OCI-LY7 (cell line): ENCODE results near the gene TXNL4A. TPM values are rescaled to one million over a fixed set of nuclear protein-coding genes. Genes with fewer than 3 reads are reported as not detected.

Source experiments
- BruUV-seq: library from RNA; stranded (reverse); fragments of 400-500 nt; replicated peaks from 2 replicates; lab custom pipeline; 2021; lab: Mats Ljungman, UMichigan
- CTCF ChIA-PET: fragments of 300-600 bp; sonication (Branson Sonifier 250); formaldehyde crosslinking; loops from one replicate; lab custom pipeline; 2022; ENCODE audit warnings: antibody characterized with exemption; ENCODE audit not compliant: unreplicated experiment; lab: Charles Lee
- POLR2A ChIA-PET: fragments of 300-600 bp; sonication (Branson Sonifier 250); formaldehyde crosslinking; loops from one replicate; lab custom pipeline; 2022; ENCODE audit warnings: antibody characterized with exemption; lab: Charles Lee
- DNase-seq: peaks from one replicate; pipeline ENCODE4 v3.0.0-alpha.2; 2015; ENCODE audit warnings: low spot score
- H2AFZ ChIP-seq: fragments of 200-600 bp; sonication (generic), shearing (Covaris generic); 2 replicates; pipeline ENCODE4 v1.6.1; 2014; ENCODE audit warnings: mild to moderate bottlenecking, antibody characterized with exemption, low read length, moderate library complexity
- H3K27ac ChIP-seq: fragments of 200-600 bp; sonication (generic); 2 replicates; pipeline ENCODE4 v1.5.1; 2014; ENCODE audit warnings: mixed run types, low read depth, mild to moderate bottlenecking, moderate library complexity, low read length, inconsistent platforms; ENCODE audit not compliant: poor library complexity, severe bottlenecking
- H3K36me3 ChIP-seq: fragments of 200-600 bp; sonication (generic); 2 replicates; pipeline ENCODE4 v1.6.1; 2014; ENCODE audit warnings: mild to moderate bottlenecking, antibody characterized with exemption, low read length, moderate library complexity, mixed read lengths; ENCODE audit not compliant: insufficient read depth
- H3K4me1 ChIP-seq: fragments of 200-600 bp; sonication (generic); 2 replicates; pipeline ENCODE4 v1.5.1; 2014; ENCODE audit warnings: mild to moderate bottlenecking, low read length; ENCODE audit not compliant: insufficient read depth, poor library complexity, severe bottlenecking
- H3K4me2 ChIP-seq: fragments of 200-600 bp; sonication (generic); 2 replicates; pipeline ENCODE4 v1.6.1; 2014; ENCODE audit warnings: mild to moderate bottlenecking, low read length
- H3K4me3 ChIP-seq: fragments of 200-600 bp; sonication (generic); 2 replicates; pipeline ENCODE4 v1.5.1; 2014; ENCODE audit warnings: mild to moderate bottlenecking, low read depth, low read length; ENCODE audit not compliant: poor library complexity, severe bottlenecking
- H3K79me2 ChIP-seq: fragments of 200-600 bp; sonication (generic); 2 replicates; pipeline ENCODE4 v1.6.1; 2016; ENCODE audit warnings: low read depth, mild to moderate bottlenecking, low read length, moderate library complexity, mixed read lengths; ENCODE audit not compliant: insufficient read depth
- H3K9me2 ChIP-seq: fragments of 200-600 bp; sonication (generic); 2 replicates; pipeline ENCODE4 v1.6.1; 2016; ENCODE audit warnings: mild to moderate bottlenecking, low read length, mixed read lengths; ENCODE audit not compliant: insufficient read depth
- H3K9me3 ChIP-seq: fragments of 200-600 bp; sonication (generic); 2 replicates; pipeline ENCODE4 v1.6.1; 2014; ENCODE audit warnings: mild to moderate bottlenecking, mixed run types, low read length, mixed read lengths
- H4K20me1 ChIP-seq: fragments of 200-600 bp; sonication (generic); 2 replicates; pipeline ENCODE4 v1.6.1; 2014; ENCODE audit warnings: mild to moderate bottlenecking, antibody characterized with exemption, low read length, moderate library complexity, mixed read lengths; ENCODE audit not compliant: insufficient read depth
- CTCF ChIP-seq: fragments of 200-600 bp; sonication (generic); conservative IDR thresholded peaks from 2 replicates; pipeline ENCODE4 v1.5.1; 2014; ENCODE audit warnings: mild to moderate bottlenecking, antibody characterized with exemption, low read length, moderate library complexity, mixed read lengths
- EZH2phosphoT487 ChIP-seq: fragments of 200-600 bp; sonication (generic); IDR thresholded peaks from 2 replicates; pipeline ENCODE4 v1.6.1; 2018; ENCODE audit warnings: low read depth, borderline replicate concordance, mild to moderate bottlenecking, mixed run types, antibody characterized with exemption, low read length, moderate library complexity, mixed read lengths
- intact Hi-C: fragments of 100-400 bp; cut with micrococcal nuclease; formaldehyde crosslinking; loops from one replicate; pipeline ENCODE4 v1.10.0; 2022; ENCODE audit not compliant: unreplicated experiment
- total RNA-seq, 2 experiments: library from RNA; depleted of rRNA in 1 of 2; stranded (reverse); fragments of >200 nt in 1 of 2; shearing (Covaris generic) in 1 of 2; gene quantifications; 2 replicates each; pipeline ENCODE4 v1.2.3, GENCODE V29; 2014 to 2022

Gene TXNL4A
- total RNA-seq, 2 experiments from 2014 or later: 44.7 to 91.4 TPM

GRCh38 chr18:79921984-79922965 is 66.1 kb downstream of the TXNL4A start:
- Histone ChIP-seq H3K4me3 (no peak overlapping the region), H2AFZ (no peak overlapping the region), H3K36me3 (peaks cover 12% of the 10 kb centered on the region; the same call in 1 of the 2 replicates), H4K20me1 (no peaks in the 10 kb centered on the region), H3K9me3 (no peaks in the 10 kb centered on the region), H3K79me2 (no peaks in the 10 kb centered on the region), H3K4me2 (no peak overlapping the region), H3K4me1 (no peaks in the 10 kb centered on the region), H3K27ac (no peak overlapping the region), H3K9me2 (no peaks in the 10 kb centered on the region)
- CTCF ChIA-PET: no interaction called here
- intact Hi-C loops: no loop called here
- BruUV-seq: no TSS peak
- POLR2A ChIA-PET: no interaction called here
- TF ChIP-seq CTCF (no peak), EZH2phosphoT487 (no peak)
- no peak for DNase-seq

Other genes starting within 250 kb of the TXNL4A start
- gene KCNG2, start 190.6 kb downstream of the TXNL4A start, total RNA-seq (2014; rRNA removed; shearing (Covaris generic)): not detected in 2 replicates
- gene KCNG2, start 190.6 kb downstream of the TXNL4A start, total RNA-seq (2022): not detected in 2 replicates
- gene SLC66A2, start 36.9 kb downstream of the TXNL4A start, total RNA-seq (2014; rRNA removed; shearing (Covaris generic)): 14.5 and 16.5 TPM in 2 replicates
- 15.1 and 17.9 TPM in 2 replicates for gene SLC66A2, start 36.9 kb downstream of the TXNL4A start, total RNA-seq (2022)
- not detected in 2 replicates for gene HSBP1L1, start 23.9 kb downstream of the TXNL4A start, total RNA-seq (2014; rRNA removed; shearing (Covaris generic))
- gene HSBP1L1, start 23.9 kb downstream of the TXNL4A start, total RNA-seq (2022): not detected in 2 replicates
- 20.4 and 25.9 TPM in 2 replicates for gene RBFA, start 45.9 kb upstream of the TXNL4A start, total RNA-seq (2014; rRNA removed; shearing (Covaris generic))
- gene RBFA, start 45.9 kb upstream of the TXNL4A start, total RNA-seq (2022): 28.1 and 28.3 TPM in 2 replicates
- 10.2 and 14.0 TPM in 2 replicates for gene ADNP2, start 120.7 kb upstream of the TXNL4A start, total RNA-seq (2014; rRNA removed; shearing (Covaris generic))
- gene ADNP2, start 120.7 kb upstream of the TXNL4A start, total RNA-seq (2022): 14.9 and 16.2 TPM in 2 replicates